HepG2 (cell line): ENCODE measurements around the gene PDRG1. TPM values are rescaled to one million over a fixed set of nuclear protein-coding genes. Genes with fewer than 3 reads are reported as not detected.

Experiments
- CREB1 ChIP-seq, 2 experiments: fragments of 450-650 bp in 1 of 2; IDR thresholded peaks; 2 replicates each; pipeline ENCODE4 v1.6.1; 2016 to 2017; ENCODE audit warnings: control low read depth in 1 of 2, mild to moderate bottlenecking in 1 of 2, missing compliant biosample characterization in 1 of 2, missing genetic modification characterization in 1 of 2
- CREM ChIP-seq, 2 experiments: sonication (generic) in 1 of 2; formaldehyde crosslinking in 1 of 2; IDR thresholded peaks; 2 replicates each; pipeline versions ENCODE4 v1.4.0 to v1.6.1; 2016 to 2020; ENCODE audit warnings: antibody characterized with exemption in 1 of 2, mild to moderate bottlenecking in 1 of 2, missing genetic modification reagents in 1 of 2
- HES4 ChIP-seq: sonication (generic); formaldehyde crosslinking; IDR thresholded peaks from 2 replicates; pipeline ENCODE4 v1.9.0; 2021; ENCODE audit warnings: mild to moderate bottlenecking, missing genetic modification reagents, borderline replicate concordance
- HNF4A ChIP-seq: sonication (generic); formaldehyde crosslinking; IDR thresholded peaks from 2 replicates; pipeline ENCODE4 v1.4.0; 2020; ENCODE audit warnings: missing genetic modification reagents
- HNF4G ChIP-seq, 2 experiments: sonication (generic) in 1 of 2; formaldehyde crosslinking in 1 of 2; IDR thresholded peaks; 2 replicates each; pipeline versions ENCODE4 v1.4.0 to v1.6.1; 2011 to 2020; ENCODE audit warnings: borderline replicate concordance in 2 of 2, low read depth in 2 of 2, mild to moderate bottlenecking in 2 of 2, low read length in 1 of 2, missing genetic modification reagents in 1 of 2, moderate library complexity in 1 of 2
- JARID2 ChIP-seq: sonication (generic); formaldehyde crosslinking; IDR thresholded peaks from 2 replicates; pipeline ENCODE4 v1.8.1; 2023; ENCODE audit warnings: missing genetic modification reagents, inconsistent platforms; ENCODE audit not compliant: insufficient replicate concordance
- NBN ChIP-seq: fragments of 450-650 bp; conservative IDR thresholded peaks from 2 replicates; pipeline ENCODE4 v1.6.1; 2017
- NR2F6 ChIP-seq, 2 experiments: IDR thresholded peaks; 2 replicates each; pipeline ENCODE4 v1.6.1; 2016; ENCODE audit warnings: antibody characterized with exemption in 1 of 2, mild to moderate bottlenecking in 1 of 2
- RAD21 ChIP-seq: fragments of 450-650 bp; formaldehyde crosslinking; IDR thresholded peaks from 2 replicates; pipeline ENCODE4 v1.5.0; 2020; ENCODE audit warnings: mild to moderate bottlenecking
- RARA ChIP-seq: IDR thresholded peaks from 2 replicates; pipeline ENCODE4 v1.6.1; 2016; ENCODE audit warnings: missing genetic modification reagents, missing compliant biosample characterization
- RXRA ChIP-seq: sonication (generic); formaldehyde crosslinking; IDR thresholded peaks from 2 replicates; pipeline ENCODE4 v1.5.1; 2020; ENCODE audit warnings: missing genetic modification reagents
- SKI ChIP-seq: fragments of 450-650 bp; IDR thresholded peaks from one replicate; pipeline ENCODE4 v1.6.1; 2018; ENCODE audit warnings: mild to moderate bottlenecking; ENCODE audit not compliant: partially characterized antibody
- SOX13 ChIP-seq, 3 experiments: fragments of 450-650 bp in 1 of 3; sonication (generic) in 1 of 3; formaldehyde crosslinking in 1 of 3; IDR thresholded peaks in 2 of 3; conservative IDR thresholded peaks in 1 of 3; 2 replicates each; pipeline versions ENCODE4 v1.5.0 to v1.6.1; 2016 to 2020; ENCODE audit warnings: antibody characterized with exemption in 1 of 3, mild to moderate bottlenecking in 1 of 3, missing compliant biosample characterization in 1 of 3, missing genetic modification reagents in 1 of 3, moderate library complexity in 1 of 3
- SOX5 ChIP-seq: IDR thresholded peaks from 2 replicates; pipeline ENCODE4 v1.6.1; 2016; ENCODE audit warnings: borderline replicate concordance
- TEAD3 ChIP-seq: optimal IDR thresholded peaks from 2 replicates; pipeline ENCODE3; 2016; ENCODE audit warnings: borderline replicate concordance
- ZFYVE20 ChIP-seq: sonication (generic); formaldehyde crosslinking; IDR thresholded peaks from 2 replicates; pipeline ENCODE4 v1.8.0; 2023; ENCODE audit warnings: low read depth, mild to moderate bottlenecking, moderate library complexity, missing genetic modification reagents, borderline replicate concordance
- ZNF781 ChIP-seq: sonication (generic); formaldehyde crosslinking; IDR thresholded peaks from 2 replicates; pipeline ENCODE4 v1.5.1; 2020; ENCODE audit warnings: borderline replicate concordance, mild to moderate bottlenecking, missing genetic modification reagents; ENCODE audit errors: not compliant biosample characterization
- polyA plus RNA-seq, 8 experiments: library from polyadenylated mRNA; depleted of rRNA in 3 of 8; stranded (reverse) in 7 of 8; unstranded in 1 of 8; fragments of >200 nt; fragmentation: Illumina TruSeq in 4 of 8; extraction: Trizol in 4 of 8; gene quantifications; 2 replicates each; pipeline versions ENCODE4 v1.2.1 to v1.2.3, GENCODE V29; 2011 to 2016; ENCODE audit warnings: low read depth in 4 of 8, missing spikeins in 1 of 8, mixed read lengths in 1 of 8; ENCODE audit not compliant: insufficient read depth in 1 of 8
- total RNA-seq, 5 experiments: library from RNA; depleted of rRNA; stranded (reverse); fragments of >200 nt; fragmentation: Illumina TruSeq; extraction: Trizol; gene quantifications; 2 replicates each; pipeline ENCODE4 v1.2.3, GENCODE V29; 2016; ENCODE audit warnings: low read depth in 1 of 5
- TF ChIP-seq, protein P1 (sequence below): sonication (generic); formaldehyde crosslinking; IDR thresholded peaks from 2 replicates; pipeline ENCODE4 v1.5.0; 2020; ENCODE audit warnings: missing genetic modification reagents, mild to moderate bottlenecking, borderline replicate concordance
- TF ChIP-seq, protein P2 (sequence below), 2 experiments: sonication (generic) in 1 of 2; formaldehyde crosslinking in 1 of 2; IDR thresholded peaks; 2 replicates each; pipeline versions ENCODE4 v1.6.1 to v1.9.0; 2014 to 2022; ENCODE audit warnings: antibody characterized with exemption in 1 of 2, borderline replicate concordance in 1 of 2, inconsistent platforms in 1 of 2, low read depth in 1 of 2, missing genetic modification reagents in 1 of 2

The PDRG1 gene
- total and polyA plus RNA-seq, 2 of the 13 experiments (the other 11 are each of a cell fraction or from before 2014, with no cell fraction given), result 16.6 to 18.0 TPM

DNA sequence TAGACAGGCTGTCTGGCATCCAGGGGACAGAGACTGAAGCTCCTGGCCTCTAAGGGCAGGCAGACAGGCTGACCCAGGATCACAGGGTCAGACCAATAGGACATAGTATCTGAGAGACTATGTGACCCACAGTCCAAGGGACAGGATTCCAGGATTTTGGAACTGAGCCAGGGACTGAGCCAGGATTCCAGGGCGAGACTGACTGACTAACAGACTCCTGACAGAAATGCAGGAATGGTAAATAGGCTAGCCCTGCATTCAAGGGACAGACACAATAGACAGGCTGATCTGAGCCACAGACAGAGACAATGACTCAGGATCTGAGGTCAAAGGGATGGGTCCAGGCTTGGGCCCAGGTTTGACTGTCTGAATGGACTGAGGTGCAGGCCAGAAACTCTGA lies 35.9 kb upstream of the PDRG1 start (continued):
- TF ChIP-seq CREM (IDR thresholded peaks at IDR 0.05), result no peak
- no peak for TF ChIP-seq CREM (CRISPR knock-in tag; IDR thresholded peaks at IDR 0.05)
- TF ChIP-seq SKI, result peak; percentile 96
- no peak for TF ChIP-seq HES4
- TF ChIP-seq CREB1 (IDR thresholded peaks at IDR 0.05), result no peak
- TF ChIP-seq CREB1 (CRISPR knock-in tag; IDR thresholded peaks at IDR 0.05), result no peak
- TF ChIP-seq, protein P1, sequence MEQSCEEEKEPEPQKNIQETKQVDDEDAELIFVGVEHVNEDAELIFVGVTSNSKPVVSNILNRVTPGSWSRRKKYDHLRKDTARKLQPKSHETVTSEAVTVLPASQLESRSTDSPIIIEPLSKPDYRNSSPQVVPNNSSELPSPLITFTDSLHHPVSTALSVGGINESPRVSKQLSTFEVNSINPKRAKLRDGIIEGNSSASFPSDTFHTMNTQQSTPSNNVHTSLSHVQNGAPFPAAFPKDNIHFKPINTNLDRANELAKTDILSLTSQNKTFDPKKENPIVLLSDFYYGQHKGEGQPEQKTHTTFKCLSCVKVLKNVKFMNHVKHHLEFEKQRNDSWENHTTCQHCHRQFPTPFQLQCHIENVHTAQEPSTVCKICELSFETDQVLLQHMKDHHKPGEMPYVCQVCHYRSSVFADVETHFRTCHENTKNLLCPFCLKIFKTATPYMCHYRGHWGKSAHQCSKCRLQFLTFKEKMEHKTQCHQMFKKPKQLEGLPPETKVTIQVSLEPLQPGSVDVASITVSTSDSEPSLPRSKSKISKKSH (CRISPR knock-in tag), result no peak
- TF ChIP-seq, protein P2, sequence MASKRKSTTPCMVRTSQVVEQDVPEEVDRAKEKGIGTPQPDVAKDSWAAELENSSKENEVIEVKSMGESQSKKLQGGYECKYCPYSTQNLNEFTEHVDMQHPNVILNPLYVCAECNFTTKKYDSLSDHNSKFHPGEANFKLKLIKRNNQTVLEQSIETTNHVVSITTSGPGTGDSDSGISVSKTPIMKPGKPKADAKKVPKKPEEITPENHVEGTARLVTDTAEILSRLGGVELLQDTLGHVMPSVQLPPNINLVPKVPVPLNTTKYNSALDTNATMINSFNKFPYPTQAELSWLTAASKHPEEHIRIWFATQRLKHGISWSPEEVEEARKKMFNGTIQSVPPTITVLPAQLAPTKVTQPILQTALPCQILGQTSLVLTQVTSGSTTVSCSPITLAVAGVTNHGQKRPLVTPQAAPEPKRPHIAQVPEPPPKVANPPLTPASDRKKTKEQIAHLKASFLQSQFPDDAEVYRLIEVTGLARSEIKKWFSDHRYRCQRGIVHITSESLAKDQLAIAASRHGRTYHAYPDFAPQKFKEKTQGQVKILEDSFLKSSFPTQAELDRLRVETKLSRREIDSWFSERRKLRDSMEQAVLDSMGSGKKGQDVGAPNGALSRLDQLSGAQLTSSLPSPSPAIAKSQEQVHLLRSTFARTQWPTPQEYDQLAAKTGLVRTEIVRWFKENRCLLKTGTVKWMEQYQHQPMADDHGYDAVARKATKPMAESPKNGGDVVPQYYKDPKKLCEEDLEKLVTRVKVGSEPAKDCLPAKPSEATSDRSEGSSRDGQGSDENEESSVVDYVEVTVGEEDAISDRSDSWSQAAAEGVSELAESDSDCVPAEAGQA (IDR thresholded peaks at IDR 0.05; ENCODE audit: low read depth), result no peak
- TF ChIP-seq, protein P2 (CRISPR knock-in tag; IDR thresholded peaks at IDR 0.05; ENCODE audit: borderline replicate concordance), result no peak
- no peak for TF ChIP-seq NR2F6 (IDR thresholded peaks at IDR 0.05)
- TF ChIP-seq NR2F6 (CRISPR knock-in tag; IDR thresholded peaks at IDR 0.05), result peak; percentile 34; the same call in 1 of the 2 replicates
- TF ChIP-seq SOX13 (IDR thresholded peaks at IDR 0.05), result no peak
- TF ChIP-seq SOX13 (CRISPR knock-in tag; conservative IDR thresholded peaks at IDR 0.05 in 1 of 2, IDR thresholded peaks at IDR 0.05 in 1 of 2), result 0 out of 4 replicates have a peak, but pooled peaks of 1 of the 2 experiments have one; percentile 11
- TF ChIP-seq HNF4A (CRISPR knock-in tag), result peak; percentile 71
- no peak for TF ChIP-seq RAD21 (CRISPR knock-in tag)
- TF ChIP-seq HNF4G (IDR thresholded peaks at IDR 0.05; ENCODE audit: borderline replicate concordance, low read depth, low read length), result peak; percentile 35; the same call in 1 of the 2 replicates
- TF ChIP-seq HNF4G (CRISPR knock-in tag; IDR thresholded peaks at IDR 0.05; ENCODE audit: borderline replicate concordance, low read depth), result no peak
- TF ChIP-seq RARA, result 0 out of 2 replicates have a peak, but pooled peaks have one; percentile 41
- 0 out of 2 replicates have a peak, but pooled peaks have one; percentile 18 for TF ChIP-seq RXRA
- 0 out of 2 replicates have a peak, but pooled peaks have one; percentile 18 for TF ChIP-seq SOX5 (CRISPR knock-in tag)
- TF ChIP-seq ZFYVE20 (CRISPR knock-in tag), result no peak
- peak; percentile 67 for TF ChIP-seq TEAD3 (CRISPR knock-in tag)
- no peak for TF ChIP-seq ZNF781 (CRISPR knock-in tag)
- no peak for TF ChIP-seq NBN
- no peak for TF ChIP-seq JARID2 (CRISPR knock-in tag)
